ENCODE results near the gene TBC1D22A.

DNA sequence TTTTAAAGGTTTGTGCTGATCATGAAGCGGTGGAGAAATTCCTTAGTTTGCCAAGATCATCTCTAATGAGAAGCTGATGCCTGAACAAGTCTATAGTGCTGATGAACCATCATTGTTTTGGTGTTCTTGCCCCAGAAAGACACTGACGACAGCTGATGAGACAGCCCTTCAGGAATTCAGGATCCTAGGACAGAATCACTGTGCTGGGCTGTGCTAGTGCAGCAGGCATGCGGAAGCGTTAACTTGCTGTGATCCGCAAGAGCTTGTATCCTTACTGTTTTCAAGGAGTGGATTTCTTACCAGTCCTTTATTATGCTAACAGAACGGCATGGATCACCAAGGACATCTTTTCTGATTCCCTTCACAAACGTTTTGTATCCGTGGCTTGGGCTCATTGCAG lies 104.1 kb downstream of the TBC1D22A start:
- TF ChIP-seq, protein P1, sequence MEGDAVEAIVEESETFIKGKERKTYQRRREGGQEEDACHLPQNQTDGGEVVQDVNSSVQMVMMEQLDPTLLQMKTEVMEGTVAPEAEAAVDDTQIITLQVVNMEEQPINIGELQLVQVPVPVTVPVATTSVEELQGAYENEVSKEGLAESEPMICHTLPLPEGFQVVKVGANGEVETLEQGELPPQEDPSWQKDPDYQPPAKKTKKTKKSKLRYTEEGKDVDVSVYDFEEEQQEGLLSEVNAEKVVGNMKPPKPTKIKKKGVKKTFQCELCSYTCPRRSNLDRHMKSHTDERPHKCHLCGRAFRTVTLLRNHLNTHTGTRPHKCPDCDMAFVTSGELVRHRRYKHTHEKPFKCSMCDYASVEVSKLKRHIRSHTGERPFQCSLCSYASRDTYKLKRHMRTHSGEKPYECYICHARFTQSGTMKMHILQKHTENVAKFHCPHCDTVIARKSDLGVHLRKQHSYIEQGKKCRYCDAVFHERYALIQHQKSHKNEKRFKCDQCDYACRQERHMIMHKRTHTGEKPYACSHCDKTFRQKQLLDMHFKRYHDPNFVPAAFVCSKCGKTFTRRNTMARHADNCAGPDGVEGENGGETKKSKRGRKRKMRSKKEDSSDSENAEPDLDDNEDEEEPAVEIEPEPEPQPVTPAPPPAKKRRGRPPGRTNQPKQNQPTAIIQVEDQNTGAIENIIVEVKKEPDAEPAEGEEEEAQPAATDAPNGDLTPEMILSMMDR (conservative IDR thresholded peaks at IDR 0.05; ENCODE audit: low read depth in 2 of 2): no peak
- TF ChIP-seq POLR2AphosphoS5 (IDR thresholded peaks at IDR 0.05; ENCODE audit: low read depth) (no peak), EZH2 (IDR thresholded peaks at IDR 0.05; ENCODE audit: low read depth, unreplicated experiment) (no peak), EZH2phosphoT487 (IDR thresholded peaks at IDR 0.05; ENCODE audit: unreplicated experiment) (no peak), CREB1 (CRISPR knock-in tag; IDR thresholded peaks at IDR 0.05; ENCODE audit: low read depth) (no peak), ZNF114 (CRISPR knock-in tag; IDR thresholded peaks at IDR 0.05) (no peak), NANOG (IDR thresholded peaks at IDR 0.05; ENCODE audit: borderline replicate concordance) (no peak), JUNB (IDR thresholded peaks at IDR 0.05; ENCODE audit: unreplicated experiment) (no peak)
- TF ChIP-seq, protein P2, sequence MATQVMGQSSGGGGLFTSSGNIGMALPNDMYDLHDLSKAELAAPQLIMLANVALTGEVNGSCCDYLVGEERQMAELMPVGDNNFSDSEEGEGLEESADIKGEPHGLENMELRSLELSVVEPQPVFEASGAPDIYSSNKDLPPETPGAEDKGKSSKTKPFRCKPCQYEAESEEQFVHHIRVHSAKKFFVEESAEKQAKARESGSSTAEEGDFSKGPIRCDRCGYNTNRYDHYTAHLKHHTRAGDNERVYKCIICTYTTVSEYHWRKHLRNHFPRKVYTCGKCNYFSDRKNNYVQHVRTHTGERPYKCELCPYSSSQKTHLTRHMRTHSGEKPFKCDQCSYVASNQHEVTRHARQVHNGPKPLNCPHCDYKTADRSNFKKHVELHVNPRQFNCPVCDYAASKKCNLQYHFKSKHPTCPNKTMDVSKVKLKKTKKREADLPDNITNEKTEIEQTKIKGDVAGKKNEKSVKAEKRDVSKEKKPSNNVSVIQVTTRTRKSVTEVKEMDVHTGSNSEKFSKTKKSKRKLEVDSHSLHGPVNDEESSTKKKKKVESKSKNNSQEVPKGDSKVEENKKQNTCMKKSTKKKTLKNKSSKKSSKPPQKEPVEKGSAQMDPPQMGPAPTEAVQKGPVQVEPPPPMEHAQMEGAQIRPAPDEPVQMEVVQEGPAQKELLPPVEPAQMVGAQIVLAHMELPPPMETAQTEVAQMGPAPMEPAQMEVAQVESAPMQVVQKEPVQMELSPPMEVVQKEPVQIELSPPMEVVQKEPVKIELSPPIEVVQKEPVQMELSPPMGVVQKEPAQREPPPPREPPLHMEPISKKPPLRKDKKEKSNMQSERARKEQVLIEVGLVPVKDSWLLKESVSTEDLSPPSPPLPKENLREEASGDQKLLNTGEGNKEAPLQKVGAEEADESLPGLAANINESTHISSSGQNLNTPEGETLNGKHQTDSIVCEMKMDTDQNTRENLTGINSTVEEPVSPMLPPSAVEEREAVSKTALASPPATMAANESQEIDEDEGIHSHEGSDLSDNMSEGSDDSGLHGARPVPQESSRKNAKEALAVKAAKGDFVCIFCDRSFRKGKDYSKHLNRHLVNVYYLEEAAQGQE (IDR thresholded peaks at IDR 0.05; ENCODE audit: unreplicated experiment): no peak
- TF ChIP-seq, protein P3, sequence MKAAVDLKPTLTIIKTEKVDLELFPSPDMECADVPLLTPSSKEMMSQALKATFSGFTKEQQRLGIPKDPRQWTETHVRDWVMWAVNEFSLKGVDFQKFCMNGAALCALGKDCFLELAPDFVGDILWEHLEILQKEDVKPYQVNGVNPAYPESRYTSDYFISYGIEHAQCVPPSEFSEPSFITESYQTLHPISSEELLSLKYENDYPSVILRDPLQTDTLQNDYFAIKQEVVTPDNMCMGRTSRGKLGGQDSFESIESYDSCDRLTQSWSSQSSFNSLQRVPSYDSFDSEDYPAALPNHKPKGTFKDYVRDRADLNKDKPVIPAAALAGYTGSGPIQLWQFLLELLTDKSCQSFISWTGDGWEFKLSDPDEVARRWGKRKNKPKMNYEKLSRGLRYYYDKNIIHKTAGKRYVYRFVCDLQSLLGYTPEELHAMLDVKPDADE (IDR thresholded peaks at IDR 0.05): no peak
